GM12878 (cell line): ENCODE data around the gene MTA3. TPM values are rescaled to one million over a fixed set of nuclear protein-coding genes. Genes with fewer than 3 reads are reported as not detected.
A peak's percentile ranks its signal among the peaks of the same experiment; 100 is the strongest.

Experiments
- CBX3 ChIP-seq: fragments of 200-600 bp; sonication (generic); IDR thresholded peaks from 2 replicates; pipeline ENCODE4 v1.6.1; 2016; ENCODE audit warnings: low read depth, borderline replicate concordance
- CEBPZ ChIP-seq: fragments of 150-350 bp; IDR thresholded peaks from 2 replicates; pipeline ENCODE4 v1.6.1; 2016; ENCODE audit warnings: low read depth, low read length
- E2F4 ChIP-seq: IDR thresholded peaks from 2 replicates; pipeline ENCODE4 v1.6.1; 2012; ENCODE audit warnings: low read depth, low read length, improper control_type of control experiment
- POU2F2 ChIP-seq: IDR thresholded peaks from 3 replicates; pipeline ENCODE4 v1.6.1; 2011; ENCODE audit warnings: low read depth, mild to moderate bottlenecking, low read length, borderline replicate concordance
- SKIL ChIP-seq: fragments of 450-650 bp; IDR thresholded peaks from 2 replicates; pipeline ENCODE4 v1.6.1; 2017; ENCODE audit warnings: mild to moderate bottlenecking, low read depth, inconsistent platforms; ENCODE audit not compliant: poor library complexity, severe bottlenecking
- ZBTB11 ChIP-seq: fragments of 450-650 bp; formaldehyde crosslinking; IDR thresholded peaks from 2 replicates; pipeline ENCODE4 v1.5.0; 2022; ENCODE audit warnings: mild to moderate bottlenecking, missing genetic modification characterization
- ZBTB33 ChIP-seq: fragments of 450-650 bp; IDR thresholded peaks from 2 replicates; pipeline ENCODE4 v1.6.1; 2017; ENCODE audit warnings: mild to moderate bottlenecking
- polyA plus RNA-seq, 11 experiments: library from polyadenylated mRNA; depleted of rRNA in 4 of 11; unstranded in 6 of 11; stranded (reverse) in 5 of 11; fragments of >200 nt; fragmentation: Nextera tagmentation in 4 of 11; fragmentation: Illumina TruSeq in 1 of 11; extraction: Ambion mirVana in 4 of 11; extraction: Trizol in 1 of 11; gene quantifications; 1 replicate in 1 of 11; 2 replicates in 10 of 11; pipeline versions ENCODE4 v1.2.1 to v1.2.3, GENCODE V29; 2011 to 2016; ENCODE audit warnings: inconsistent platforms in 2 of 11, missing spikeins in 2 of 11, low read depth in 1 of 11
- total RNA-seq, 4 experiments: library from RNA; depleted of rRNA in 3 of 4; stranded (reverse); fragments of >200 nt in 3 of 4; fragmentation: Illumina TruSeq in 1 of 4; extraction: Trizol in 1 of 4; gene quantifications; 2 replicates each; pipeline versions ENCODE4 v1.2.1 to v1.2.3, GENCODE V29; 2013 to 2021

Gene MTA3
- total and polyA plus RNA-seq, 10 of the 15 experiments (the other 5 are each of a cell fraction or from before 2014, with no cell fraction given) = 17.6 to 45.5 (median 26.5) TPM

GRCh38 chr2:42663106-42663780 lies 94.8 kb downstream of the MTA3 start (continued):
- no peak for TF ChIP-seq CEBPZ
- TF ChIP-seq POU2F2 = 0 out of 3 replicates have a peak, but pooled peaks have one; percentile 26
- TF ChIP-seq ZBTB11 (CRISPR knock-in tag) = no peak
- TF ChIP-seq ZBTB33 = no peak
- TF ChIP-seq SKIL = no peak
- TF ChIP-seq E2F4 = no peak
- TF ChIP-seq CBX3 = no peak
- TF ChIP-seq, all 136 proteins: peak for 15
